ENCODE data around the gene FBRSL1. TPM values are rescaled to one million over a fixed set of nuclear protein-coding genes. Genes with fewer than 3 reads are reported as not detected.

Gene FBRSL1
- total and polyA plus RNA-seq, 2 of the 8 experiments (the other 6 are each of a cell fraction or from before 2014, with no cell fraction given), result 18.4 to 109 TPM

- TF ChIP-seq CHD7 (IDR thresholded peaks at IDR 0.05; ENCODE audit: insufficient replicate concordance, low read length), result no peak
- no peak for TF ChIP-seq PHF8 (conservative IDR thresholded peaks at IDR 0.05; ENCODE audit: low read depth, low read length)
- TF ChIP-seq SIRT6 (IDR thresholded peaks at IDR 0.05; ENCODE audit: low read length), result no peak
- no peak for TF ChIP-seq BRCA1 (IDR thresholded peaks at IDR 0.05; ENCODE audit: low read depth, low read length)
- no peak for TF ChIP-seq EZH2 (IDR thresholded peaks at IDR 0.05; ENCODE audit: low read depth, low read length, severe bottlenecking)
These were observed 20.5 kb upstream of the FBRSL1 start (continued) for GRCh38 chr12:132469423-132469822.
